HCT116 (cell line): ENCODE measurements around the gene SLC16A13. TPM values are rescaled to one million over a fixed set of nuclear protein-coding genes. Genes with fewer than 3 reads are reported as not detected.

Experiments
- ATAC-seq: fragments of 200-7000 bp; cut with Tn5 transposase; 2 replicates; pipeline ENCODE4 v1.9.1; 2020; ENCODE audit warnings: mild to moderate bottlenecking, moderate library complexity
- BruUV-seq: library from RNA; stranded (reverse); fragments of 400-500 nt; replicated peaks from 2 replicates; lab custom pipeline; 2021; lab: Mats Ljungman, UMichigan
- CTCF ChIA-PET: fragments of 300-600 bp; sonication (Branson Sonifier 250); formaldehyde crosslinking; loops from one replicate; lab custom pipeline; 2021; ENCODE audit warnings: antibody characterized with exemption; lab: Charles Lee
- POLR2A ChIA-PET: fragments of 300-600, 350-600 bp; sonication (Branson Sonifier 250); formaldehyde crosslinking; loops from one replicate; lab custom pipeline; 2021; ENCODE audit warnings: antibody characterized with exemption; lab: Charles Lee
- RAD21 ChIA-PET, 2 experiments: fragments of 300-600 bp; sonication (Branson Sonifier 250); formaldehyde crosslinking; loops; one replicate each; lab custom pipeline; 2023; ENCODE audit warnings: low total read pairs in 2 of 2; ENCODE audit not compliant: uncharacterized antibody in 2 of 2, unreplicated experiment in 2 of 2, low non-redundant PET in 1 of 2; lab: Charles Lee
- DNase-seq: peaks from one replicate; pipeline ENCODE4 v3.0.0-alpha.2; 2010; ENCODE audit warnings: low read depth, low spot score
- H2AFZ ChIP-seq: fragments of 200-600 bp; shearing (Covaris generic), sonication (generic); 2 replicates; pipeline ENCODE4 v1.6.1; 2017; ENCODE audit warnings: low read depth, mixed run types, mixed read lengths, antibody characterized with exemption, low read length; ENCODE audit not compliant: poor library complexity, severe bottlenecking
- H3K27ac ChIP-seq: 2 replicates; pipeline ENCODE4 v1.5.1; 2012; ENCODE audit warnings: low read depth, low read length
- H3K27me3 ChIP-seq: fragments of 200-600 bp; sonication (generic); 2 replicates; pipeline ENCODE4 v1.6.1; 2016; ENCODE audit warnings: mixed run types, low read length, mixed read lengths; ENCODE audit not compliant: insufficient read depth
- H3K36me3 ChIP-seq, 2 experiments: fragments of 200-500 bp in 1 of 2; fragments of 200-600 bp in 1 of 2; sonication (Bioruptor generic) in 1 of 2; sonication (generic) in 1 of 2; 2 replicates each; pipeline versions ENCODE4 v1.5.1 to v1.6.1; 2014 to 2016; ENCODE audit warnings: low read length in 2 of 2, inconsistent platforms in 1 of 2, mixed read lengths in 1 of 2, mixed run types in 1 of 2; ENCODE audit not compliant: insufficient read depth in 2 of 2, control insufficient read depth in 1 of 2
- H3K4me1 ChIP-seq, 2 experiments: fragments of 200-600 bp in 1 of 2; sonication (generic) in 1 of 2; 2 replicates each; pipeline versions ENCODE4 v1.5.1 to v1.6.1; 2012 to 2017; ENCODE audit warnings: low read length in 2 of 2, inconsistent platforms in 1 of 2, mild to moderate bottlenecking in 1 of 2, mixed read lengths in 1 of 2, mixed run types in 1 of 2, moderate library complexity in 1 of 2; ENCODE audit not compliant: insufficient read depth in 2 of 2, control insufficient read depth in 1 of 2
- H3K4me2 ChIP-seq: fragments of 200-600 bp; sonication (generic); 2 replicates; pipeline ENCODE4 v1.6.1; 2017; ENCODE audit warnings: mixed run types, low read length, mixed read lengths
- H3K4me3 ChIP-seq, 2 experiments: fragments of 200-600 bp in 1 of 2; sonication (generic) in 1 of 2; replicated peaks in 1 of 2; 2 replicates each; pipeline ENCODE4 v1.5.1; 2011 to 2016; ENCODE audit warnings: low read length in 2 of 2, control low read depth in 1 of 2, low read depth in 1 of 2, mild to moderate bottlenecking in 1 of 2, mixed read lengths in 1 of 2, mixed run types in 1 of 2
- H3K79me2 ChIP-seq: fragments of 200-600 bp; sonication (generic); 2 replicates; pipeline ENCODE4 v1.6.1; 2017; ENCODE audit warnings: mild to moderate bottlenecking, mixed run types, low read length, moderate library complexity, mixed read lengths; ENCODE audit not compliant: insufficient read depth
- H3K9ac ChIP-seq: fragments of 200-600 bp; sonication (generic); 2 replicates; pipeline ENCODE4 v1.6.1; 2016; ENCODE audit warnings: low read length, mixed read lengths
- H3K9me2 ChIP-seq: fragments of 200-600 bp; sonication (generic), shearing (Covaris generic); 2 replicates; pipeline ENCODE4 v1.6.1; 2017; ENCODE audit warnings: mixed run types, mild to moderate bottlenecking, moderate library complexity; ENCODE audit not compliant: insufficient read depth
- H3K9me3 ChIP-seq, 2 experiments: fragments of 200-500 bp in 1 of 2; fragments of 200-600 bp in 1 of 2; sonication (Bioruptor generic) in 1 of 2; sonication (generic) in 1 of 2; 2 replicates each; pipeline ENCODE4 v1.6.1; 2014 to 2017; ENCODE audit warnings: low read length in 2 of 2, mixed read lengths in 2 of 2, inconsistent platforms in 1 of 2, low read depth in 1 of 2, mild to moderate bottlenecking in 1 of 2, mixed run types in 1 of 2, moderate library complexity in 1 of 2; ENCODE audit not compliant: control insufficient read depth in 1 of 2, insufficient read depth in 1 of 2
- H4K20me1 ChIP-seq: fragments of 200-600 bp; sonication (generic), shearing (Covaris generic); 2 replicates; pipeline ENCODE4 v1.6.1; 2017; ENCODE audit warnings: mixed run types, mild to moderate bottlenecking, moderate library complexity; ENCODE audit not compliant: insufficient read depth
- CBX3 ChIP-seq: IDR thresholded peaks from 2 replicates; pipeline ENCODE4 v1.6.1; 2012; ENCODE audit warnings: low read depth
- EZH2 ChIP-seq: fragments of 200-600 bp; sonication (generic); IDR thresholded peaks from 2 replicates; pipeline ENCODE4 v1.6.1; 2017; ENCODE audit warnings: antibody characterized with exemption, mixed run types
- FOSL1 ChIP-seq: IDR thresholded peaks from 2 replicates; pipeline ENCODE4 v1.6.1; 2012; ENCODE audit warnings: low read depth
- JUND ChIP-seq: IDR thresholded peaks from 2 replicates; pipeline ENCODE4 v1.6.1; 2012
- POLR2A ChIP-seq: IDR thresholded peaks from 2 replicates; pipeline ENCODE4 v1.7.0; 2011; ENCODE audit warnings: borderline replicate concordance; ENCODE audit not compliant: insufficient read depth, insufficient read length; ENCODE audit errors: extremely low read depth
- POLR2AphosphoS5 ChIP-seq: IDR thresholded peaks from 2 replicates; pipeline ENCODE4 v1.6.1; 2011; ENCODE audit warnings: mild to moderate bottlenecking, low read depth, low read length, moderate library complexity
- RAD21 ChIP-seq: IDR thresholded peaks from 2 replicates; pipeline ENCODE4 v1.6.1; 2012; ENCODE audit warnings: low read depth, mild to moderate bottlenecking
- SIN3A ChIP-seq: IDR thresholded peaks from 2 replicates; pipeline ENCODE4 v1.6.1; 2012; ENCODE audit warnings: low read depth
- ZFX ChIP-seq: fragments of 450-650 bp; IDR thresholded peaks from 2 replicates; pipeline ENCODE4 v1.6.1; 2017
- ZNF274 ChIP-seq: fragments of 200-500 bp; sonication (Bioruptor generic); IDR thresholded peaks from 2 replicates; pipeline ENCODE4 v1.6.1; 2014; ENCODE audit warnings: mild to moderate bottlenecking, low read depth, low read length, inconsistent platforms
- intact Hi-C: fragments of 100-400 bp; cut with micrococcal nuclease; formaldehyde crosslinking; loops from 2 replicates; pipeline ENCODE4 v1.10.0; 2022
- total RNA-seq: library from RNA; stranded (reverse); gene quantifications from one replicate; pipeline ENCODE4 v1.2.1, GENCODE V29; 2021; ENCODE audit not compliant: unreplicated experiment
- TF ChIP-seq, protein P1 (sequence below): IDR thresholded peaks from 2 replicates; pipeline ENCODE4 v1.6.1; 2012
- TF ChIP-seq, protein P2 (sequence below), 3 experiments: fragments of 200-600 bp in 1 of 3; sonication (generic) in 1 of 3; IDR thresholded peaks in 2 of 3; conservative IDR thresholded peaks in 1 of 3; 2 replicates each; pipeline ENCODE4 v1.5.1; 2012 to 2017; ENCODE audit warnings: low read depth in 2 of 3, low read length in 2 of 3, antibody characterized with exemption in 1 of 3, borderline replicate concordance in 1 of 3, control low read depth in 1 of 3, mild to moderate bottlenecking in 1 of 3, mixed read lengths in 1 of 3, mixed run types in 1 of 3, moderate library complexity in 1 of 3; ENCODE audit not compliant: insufficient read depth in 1 of 3
- TF ChIP-seq, protein P3 (sequence below): IDR thresholded peaks from 2 replicates; pipeline ENCODE4 v1.6.1; 2012

SLC16A13 gene
- total RNA-seq, 1 experiment from 2014 or later, result 6.8 TPM

DNA sequence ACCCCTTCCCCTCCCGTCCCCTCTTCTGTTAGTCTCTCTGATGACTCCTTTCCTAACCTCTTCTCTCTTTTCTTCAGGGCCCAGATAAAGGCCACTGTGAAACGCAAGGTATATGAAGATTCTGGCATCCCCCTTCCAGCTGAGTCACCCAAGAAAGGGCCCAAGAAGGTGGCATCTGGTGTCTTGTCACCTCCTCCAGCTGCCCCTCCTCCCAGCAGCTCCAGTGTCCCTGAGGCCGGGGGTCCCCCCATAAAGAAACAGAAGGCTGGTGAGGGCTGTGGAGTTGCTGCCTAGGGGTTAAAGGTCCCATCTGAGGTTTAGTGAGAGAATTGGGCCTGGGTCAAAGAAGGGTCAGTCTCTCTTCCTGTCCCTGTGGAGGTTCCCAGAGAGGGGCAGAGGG is 19.4 kb upstream of the SLC16A13 start:
- H3K36me3 ChIP-seq, result no peaks in the 10 kb centered on the region
- no peak for DNase-seq
- TF ChIP-seq SIN3A, result no peak
- TF ChIP-seq POLR2AphosphoS5, result no peak
- TF ChIP-seq EZH2, result no peak
- no peak for TF ChIP-seq POLR2A
- TF ChIP-seq JUND, result no peak
- TF ChIP-seq RAD21, result no peak
- no peak for TF ChIP-seq ZNF274
- no peak for TF ChIP-seq ZFX
- TF ChIP-seq CBX3, result no peak
- TF ChIP-seq FOSL1, result no peak
- TF ChIP-seq, protein P1, sequence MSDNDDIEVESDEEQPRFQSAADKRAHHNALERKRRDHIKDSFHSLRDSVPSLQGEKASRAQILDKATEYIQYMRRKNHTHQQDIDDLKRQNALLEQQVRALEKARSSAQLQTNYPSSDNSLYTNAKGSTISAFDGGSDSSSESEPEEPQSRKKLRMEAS, result no peak
- TF ChIP-seq, protein P2, sequence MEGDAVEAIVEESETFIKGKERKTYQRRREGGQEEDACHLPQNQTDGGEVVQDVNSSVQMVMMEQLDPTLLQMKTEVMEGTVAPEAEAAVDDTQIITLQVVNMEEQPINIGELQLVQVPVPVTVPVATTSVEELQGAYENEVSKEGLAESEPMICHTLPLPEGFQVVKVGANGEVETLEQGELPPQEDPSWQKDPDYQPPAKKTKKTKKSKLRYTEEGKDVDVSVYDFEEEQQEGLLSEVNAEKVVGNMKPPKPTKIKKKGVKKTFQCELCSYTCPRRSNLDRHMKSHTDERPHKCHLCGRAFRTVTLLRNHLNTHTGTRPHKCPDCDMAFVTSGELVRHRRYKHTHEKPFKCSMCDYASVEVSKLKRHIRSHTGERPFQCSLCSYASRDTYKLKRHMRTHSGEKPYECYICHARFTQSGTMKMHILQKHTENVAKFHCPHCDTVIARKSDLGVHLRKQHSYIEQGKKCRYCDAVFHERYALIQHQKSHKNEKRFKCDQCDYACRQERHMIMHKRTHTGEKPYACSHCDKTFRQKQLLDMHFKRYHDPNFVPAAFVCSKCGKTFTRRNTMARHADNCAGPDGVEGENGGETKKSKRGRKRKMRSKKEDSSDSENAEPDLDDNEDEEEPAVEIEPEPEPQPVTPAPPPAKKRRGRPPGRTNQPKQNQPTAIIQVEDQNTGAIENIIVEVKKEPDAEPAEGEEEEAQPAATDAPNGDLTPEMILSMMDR (IDR thresholded peaks at IDR 0.05 in 2 of 3, conservative IDR thresholded peaks at IDR 0.05 in 1 of 3; ENCODE audit: borderline replicate concordance in 1 of 3, insufficient read depth in 1 of 3, low read depth in 2 of 3, low read length in 2 of 3), result no peak
- TF ChIP-seq, protein P3, sequence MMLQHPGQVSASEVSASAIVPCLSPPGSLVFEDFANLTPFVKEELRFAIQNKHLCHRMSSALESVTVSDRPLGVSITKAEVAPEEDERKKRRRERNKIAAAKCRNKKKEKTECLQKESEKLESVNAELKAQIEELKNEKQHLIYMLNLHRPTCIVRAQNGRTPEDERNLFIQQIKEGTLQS, result no peak
- TF ChIP-seq, all 23 proteins: peak for 0
- H3K4me2 ChIP-seq, result no peak overlapping the region
- H3K79me2 ChIP-seq, result peaks cover 28% of the 10 kb centered on the region
- intact Hi-C loops, result no loop called here
- RAD21 ChIA-PET, result no interaction called here
- ATAC-seq, result no peak
- H2AFZ ChIP-seq, result no peak overlapping the region
- no TSS peak for BruUV-seq
- no peaks in the 10 kb centered on the region for H3K27me3 ChIP-seq
- H3K4me3 ChIP-seq, result no peak overlapping the region
- CTCF ChIA-PET, result no interaction called here
- no peak overlapping the region for H3K9ac ChIP-seq
- no peaks in the 10 kb centered on the region for H3K9me3 ChIP-seq
- peaks cover 8 to 32% of the 10 kb centered on the region in 2 experiments; a peak in 3 of 4 replicates for H3K4me1 ChIP-seq
- POLR2A ChIA-PET, result no interaction called here
- H3K27ac ChIP-seq, result no peak overlapping the region
- no peaks in the 10 kb centered on the region for H3K9me2 ChIP-seq
- no peaks in the 10 kb centered on the region for H4K20me1 ChIP-seq
